Measurements from ENCODE around the gene MSX2.

GRCh38 chr5:174699131-174699530 is 25.3 kb upstream of the MSX2 start:
- TF ChIP-seq CTCF (conservative IDR thresholded peaks at IDR 0.05; ENCODE audit: low read depth in 2 of 2) (no peak), EZH2 (IDR thresholded peaks at IDR 0.05; ENCODE audit: low read depth, unreplicated experiment) (no peak), CREB1 (CRISPR knock-in tag; IDR thresholded peaks at IDR 0.05; ENCODE audit: low read depth) (no peak), ZNF331 (CRISPR knock-in tag; IDR thresholded peaks at IDR 0.05; ENCODE audit: low read depth) (no peak), EZH2phosphoT487 (IDR thresholded peaks at IDR 0.05; ENCODE audit: unreplicated experiment) (no peak), REST (IDR thresholded peaks at IDR 0.05; ENCODE audit: unreplicated experiment) (no peak), POLR2AphosphoS5 (IDR thresholded peaks at IDR 0.05; ENCODE audit: low read depth) (no peak), ZNF462 (CRISPR knock-in tag; IDR thresholded peaks at IDR 0.05) (no peak), STAT1 (IDR thresholded peaks at IDR 0.05; ENCODE audit: unreplicated experiment) (no peak), JUNB (IDR thresholded peaks at IDR 0.05; ENCODE audit: unreplicated experiment) (no peak), NANOG (IDR thresholded peaks at IDR 0.05; ENCODE audit: borderline replicate concordance) (no peak)
